DMS114 treated with DMSO at 0.1 percent for 48 hours (cell line): ENCODE data around the gene IGFN1.

Source experiments
- DNase-seq: peaks from one replicate; lab custom pipeline; 2025; ENCODE audit not compliant: unreplicated experiment; lab: John Stamatoyannopoulos, UW

IGFN1 gene

GRCh38 chr1:201190624-201191051 is at the start of gene IGFN1:
IGFN1 (plus strand) TSS chr1:201190824; CDS start chr1:201193294, 2,470 bp downstream.
- no peak for DNase-seq

- no peak for DNase-seq
Observed at GRCh38 chr1:201140941-201141260, 49.7 kb upstream of the IGFN1 start.

- DNase-seq = no peak
Observed at GRCh38 chr1:201141418-201141817, 49.2 kb upstream of the IGFN1 start.

- DNase-seq = no peak
Observed at GRCh38 chr1:201142011-201142848, 48.4 kb upstream of the IGFN1 start.

GRCh38 chr1:201142849-201143725 is 47.5 kb upstream of the IGFN1 start:
- DNase-seq = no peak

- DNase-seq = no peak
Observed at GRCh38 chr1:201143726-201144635, 46.6 kb upstream of the IGFN1 start.

GRCh38 chr1:201144701-201145100 is 45.9 kb upstream of the IGFN1 start:
- DNase-seq = no peak

- DNase-seq = no peak
Observed at GRCh38 chr1:201145132-201145531, 45.5 kb upstream of the IGFN1 start.

- no peak for DNase-seq
Observed at GRCh38 chr1:201145816-201146215, 44.8 kb upstream of the IGFN1 start.

GRCh38 chr1:201146626-201147390 is 43.8 kb upstream of the IGFN1 start:
- DNase-seq = no peak

- no peak for DNase-seq
Observed at GRCh38 chr1:201147396-201148015, 43.1 kb upstream of the IGFN1 start.

GRCh38 chr1:201149400-201149799 is 41.2 kb upstream of the IGFN1 start:
- DNase-seq = no peak

- DNase-seq = peak; percentile 53
Observed at GRCh38 chr1:201153474-201154388, 36.9 kb upstream of the IGFN1 start.

- peak; percentile 90 for DNase-seq
Observed at GRCh38 chr1:201154389-201155165, 36.0 kb upstream of the IGFN1 start, which contains the start of gene TMEM9. TMEM9 (minus strand) TSS chr1:201154474; CDS start chr1:201153923, 551 bp downstream.

- no peak for DNase-seq
Observed at GRCh38 chr1:201155354-201155753, 35.3 kb upstream of the IGFN1 start.

GRCh38 chr1:201156346-201156745 is 34.3 kb upstream of the IGFN1 start:
- no peak for DNase-seq

- DNase-seq = no peak
Observed at GRCh38 chr1:201156819-201157218, 33.8 kb upstream of the IGFN1 start.

GRCh38 chr1:201157949-201158348 is 32.7 kb upstream of the IGFN1 start:
- no peak for DNase-seq
